DND-41 (cell line): ENCODE measurements around the gene FURIN.

Experiments
- ATAC-seq: fragments of 200-7000 bp; cut with Tn5 transposase; 3 replicates; pipeline ENCODE4 v1.9.1; 2021; ENCODE audit warnings: low read depth; ENCODE audit not compliant: insufficient read depth
- DNase-seq: peaks from one replicate; pipeline ENCODE4 v3.0.0-alpha.2; 2020
- H2AFZ ChIP-seq: 2 replicates; pipeline ENCODE4 v1.6.0; 2012; ENCODE audit warnings: low read depth, low read length
- H3K27ac ChIP-seq: 2 replicates; pipeline ENCODE4 v1.5.1; 2012; ENCODE audit warnings: low read length, inconsistent platforms
- H3K27me3 ChIP-seq: fragments of 200-600 bp; sonication (generic); 2 replicates; pipeline ENCODE4 v1.6.0; 2012; ENCODE audit warnings: low read length, mild to moderate bottlenecking, inconsistent platforms; ENCODE audit not compliant: insufficient read depth, poor library complexity
- H3K36me3 ChIP-seq: 2 replicates; pipeline ENCODE4 v1.5.1; 2012; ENCODE audit warnings: low read length, inconsistent platforms; ENCODE audit not compliant: insufficient read depth
- H3K4me1 ChIP-seq: 2 replicates; pipeline ENCODE4 v1.5.1; 2012; ENCODE audit warnings: mild to moderate bottlenecking, low read length; ENCODE audit not compliant: insufficient read depth
- H3K4me2 ChIP-seq: 2 replicates; pipeline ENCODE4 v1.6.0; 2012; ENCODE audit warnings: mild to moderate bottlenecking, moderate library complexity, low read length, inconsistent platforms; ENCODE audit not compliant: insufficient read depth
- H3K4me3 ChIP-seq, 2 experiments: fragments of 200-600 bp in 1 of 2; shearing (Covaris generic) in 1 of 2; 2 replicates each; pipeline ENCODE4 v1.5.1; 2012 to 2016; ENCODE audit warnings: inconsistent platforms in 2 of 2, low read length in 2 of 2, mild to moderate bottlenecking in 2 of 2, low read depth in 1 of 2, moderate library complexity in 1 of 2
- H3K79me2 ChIP-seq: 2 replicates; pipeline ENCODE4 v1.6.0; 2012; ENCODE audit warnings: low read length, inconsistent platforms; ENCODE audit not compliant: insufficient read depth
- H3K9ac ChIP-seq: 2 replicates; pipeline ENCODE4 v1.6.0; 2012; ENCODE audit warnings: low read depth, mild to moderate bottlenecking, inconsistent platforms, low read length, moderate library complexity
- H3K9me3 ChIP-seq: 2 replicates; pipeline ENCODE4 v1.5.1; 2012; ENCODE audit warnings: low read length, moderate library complexity, mild to moderate bottlenecking, inconsistent platforms; ENCODE audit not compliant: insufficient read depth, severe bottlenecking
- H4K20me1 ChIP-seq: 2 replicates; pipeline ENCODE4 v1.6.0; 2012; ENCODE audit warnings: low read length; ENCODE audit not compliant: insufficient read depth
- CTCF ChIP-seq: IDR thresholded peaks from 2 replicates; pipeline ENCODE4 v1.5.1; 2012; ENCODE audit warnings: borderline replicate concordance, low read length, moderate library complexity, mild to moderate bottlenecking; ENCODE audit not compliant: poor library complexity, severe bottlenecking; ENCODE audit errors: extremely low read depth
- EZH2 ChIP-seq: IDR thresholded peaks from 3 replicates; pipeline ENCODE4 v1.6.1; 2012; ENCODE audit warnings: borderline replicate concordance, low read depth, mild to moderate bottlenecking, moderate library complexity, low read length, inconsistent platforms; ENCODE audit not compliant: severe bottlenecking

The FURIN gene

GRCh38 chr15:90903733-90904536 lies 35.5 kb downstream of the FURIN start:
- peak overlapping the region; percentile 86 for H2AFZ ChIP-seq
- peaks cover 27% of the 10 kb centered on the region for H3K4me1 ChIP-seq
- peaks cover 6% of the 10 kb centered on the region for H4K20me1 ChIP-seq
- H3K36me3 ChIP-seq: peaks cover 39% of the 10 kb centered on the region
- peak overlapping the region; percentile 71 to 89; a peak in 3 of 4 replicates for H3K4me3 ChIP-seq
- H3K27me3 ChIP-seq: no peaks in the 10 kb centered on the region
- H3K27ac ChIP-seq: peak overlapping the region; percentile 80
- H3K79me2 ChIP-seq: peaks cover 15% of the 10 kb centered on the region
- TF ChIP-seq EZH2: no peak
- no peak for TF ChIP-seq CTCF
- no peak for ATAC-seq
- H3K9ac ChIP-seq: peak overlapping the region; percentile 92
- no peak for DNase-seq
- peak overlapping the region; percentile 80 for H3K4me2 ChIP-seq
- H3K9me3 ChIP-seq: no peaks in the 10 kb centered on the region

GRCh38 chr15:90904746-90905145 lies 36.4 kb downstream of the FURIN start:
- no peak overlapping the region for H3K4me2 ChIP-seq
- no peak overlapping the region for H3K4me3 ChIP-seq
- peaks cover 6% of the 10 kb centered on the region for H4K20me1 ChIP-seq
- no peak for ATAC-seq
- no peaks in the 10 kb centered on the region for H3K27me3 ChIP-seq
- no peak overlapping the region for H3K27ac ChIP-seq
- H3K36me3 ChIP-seq: peaks cover 40% of the 10 kb centered on the region
- H3K4me1 ChIP-seq: peaks cover 27% of the 10 kb centered on the region
- no peaks in the 10 kb centered on the region for H3K9me3 ChIP-seq
- H3K9ac ChIP-seq: no peak overlapping the region
- no peak overlapping the region for H2AFZ ChIP-seq
- H3K79me2 ChIP-seq: peaks cover 15% of the 10 kb centered on the region
- DNase-seq: no peak
- TF ChIP-seq EZH2: no peak
- no peak for TF ChIP-seq CTCF

- no peak overlapping the region for H3K9ac ChIP-seq
- no peak for ATAC-seq
- H2AFZ ChIP-seq: no peak overlapping the region
- no peaks in the 10 kb centered on the region for H3K9me3 ChIP-seq
- no peak for TF ChIP-seq CTCF
- peaks cover 6% of the 10 kb centered on the region for H4K20me1 ChIP-seq
- no peaks in the 10 kb centered on the region for H3K27me3 ChIP-seq
- no peak overlapping the region for H3K4me3 ChIP-seq
- H3K27ac ChIP-seq: no peak overlapping the region
- no peak overlapping the region for H3K4me2 ChIP-seq
- H3K36me3 ChIP-seq: peaks cover 48% of the 10 kb centered on the region
- peaks cover 15% of the 10 kb centered on the region for H3K79me2 ChIP-seq
- H3K4me1 ChIP-seq: peaks cover 27% of the 10 kb centered on the region
- no peak for DNase-seq
Measured at GRCh38 chr15:90905306-90906180, 37.2 kb downstream of the FURIN start.
